Fibroblast of lung (primary cell): ENCODE data around the gene IL27RA. TPM values are rescaled to one million over a fixed set of nuclear protein-coding genes. Genes with fewer than 3 reads are reported as not detected.
"Not testable (repeated sequence)": the region's sequence is repeated elsewhere in the genome, so short reads cannot be mapped to it uniquely, and the experiment has no call there.

Experiments used
- DNase-seq, 2 donors: peaks; one replicate each; pipeline versions ENCODE4 v3.0.0 to v3.0.0-alpha.2; 2010; ENCODE audit warnings: low read depth in 2 of 2
- H2AFZ ChIP-seq: 2 replicates; pipeline ENCODE4 v1.5.1; 2012; ENCODE audit warnings: low read length, control low read depth, inconsistent platforms
- H3K27ac ChIP-seq: 2 replicates; pipeline ENCODE4 v1.5.1; 2011; ENCODE audit warnings: low read length, control low read depth; ENCODE audit not compliant: insufficient read depth
- H3K27me3 ChIP-seq: 2 replicates; pipeline ENCODE4 v1.5.1; 2011; ENCODE audit warnings: mild to moderate bottlenecking, low read length; ENCODE audit not compliant: control insufficient read depth, insufficient read depth
- H3K36me3 ChIP-seq: 2 replicates; pipeline ENCODE4 v1.5.1; 2011; ENCODE audit warnings: low read length; ENCODE audit not compliant: control insufficient read depth, insufficient read depth
- H3K4me1 ChIP-seq: 2 replicates; pipeline ENCODE4 v1.5.1; 2011; ENCODE audit warnings: low read length; ENCODE audit not compliant: control insufficient read depth, insufficient read depth; ENCODE audit errors: extremely low read depth
- H3K4me2 ChIP-seq: 2 replicates; pipeline ENCODE4 v1.5.1; 2011; ENCODE audit warnings: low read length, control low read depth; ENCODE audit not compliant: insufficient read depth; ENCODE audit errors: extremely low read depth
- H3K4me3 ChIP-seq, 4 experiments: fragments of 200-600 bp in 1 of 4; sonication (generic) in 1 of 4; replicated peaks in 1 of 4; 2 replicates each; pipeline ENCODE4 v1.5.1; 2011 to 2016; ENCODE audit warnings: low read length in 4 of 4, low read depth in 3 of 4, mild to moderate bottlenecking in 3 of 4, control low read depth in 2 of 4, inconsistent platforms in 1 of 4, mixed read lengths in 1 of 4; ENCODE audit not compliant: insufficient read depth in 1 of 4; ENCODE audit errors: control extremely low read depth in 1 of 4
- H3K79me2 ChIP-seq: 2 replicates; pipeline ENCODE4 v1.5.1; 2012; ENCODE audit warnings: mild to moderate bottlenecking, low read length, inconsistent platforms; ENCODE audit not compliant: control insufficient read depth, insufficient read depth
- H3K9ac ChIP-seq: 2 replicates; pipeline ENCODE4 v1.5.1; 2011; ENCODE audit warnings: mild to moderate bottlenecking, low read length, control low read depth; ENCODE audit not compliant: insufficient read depth
- H3K9me3 ChIP-seq: 2 replicates; pipeline ENCODE4 v1.5.1; 2012; ENCODE audit warnings: low read depth, low read length; ENCODE audit not compliant: control insufficient read depth, insufficient read depth
- H4K20me1 ChIP-seq: 2 replicates; pipeline ENCODE4 v1.5.1; 2011; ENCODE audit warnings: low read length; ENCODE audit not compliant: control insufficient read depth, insufficient read depth; ENCODE audit errors: extremely low read depth
- EZH2 ChIP-seq: IDR thresholded peaks from 2 replicates; pipeline ENCODE4 v1.5.1; 2012; ENCODE audit warnings: low read length, control low read depth, mild to moderate bottlenecking; ENCODE audit errors: missing control alignments
- polyA plus RNA-seq, 2 donors: library from polyadenylated mRNA; depleted of rRNA in 1 of 2; stranded (reverse) in 1 of 2; unstranded in 1 of 2; fragments of >200 nt; gene quantifications; 2 replicates each; pipeline ENCODE4 v1.2.1, GENCODE V29; 2011 to 2012; ENCODE audit warnings: missing spikeins in 1 of 2
- total RNA-seq: library from RNA; depleted of rRNA; stranded (reverse); fragments of >200 nt; gene quantifications from 2 replicates; pipeline ENCODE4 v1.2.1, GENCODE V29; 2014
- TF ChIP-seq, protein P1 (sequence below), 2 donors: IDR thresholded peaks in 1 of 2; conservative IDR thresholded peaks in 1 of 2; 1 replicate in 1 of 2; 2 replicates in 1 of 2; pipeline ENCODE4 v1.5.1; 2011 to 2012; ENCODE audit warnings: low read length in 2 of 2, control low read depth in 1 of 2, inconsistent platforms in 1 of 2, low read depth in 1 of 2, mild to moderate bottlenecking in 1 of 2

The IL27RA gene
- total and polyA plus RNA-seq, 2 donors (not counting 1 experiment from before 2014, with no cell fraction given), result 0.84 to 2.1 TPM

DNA sequence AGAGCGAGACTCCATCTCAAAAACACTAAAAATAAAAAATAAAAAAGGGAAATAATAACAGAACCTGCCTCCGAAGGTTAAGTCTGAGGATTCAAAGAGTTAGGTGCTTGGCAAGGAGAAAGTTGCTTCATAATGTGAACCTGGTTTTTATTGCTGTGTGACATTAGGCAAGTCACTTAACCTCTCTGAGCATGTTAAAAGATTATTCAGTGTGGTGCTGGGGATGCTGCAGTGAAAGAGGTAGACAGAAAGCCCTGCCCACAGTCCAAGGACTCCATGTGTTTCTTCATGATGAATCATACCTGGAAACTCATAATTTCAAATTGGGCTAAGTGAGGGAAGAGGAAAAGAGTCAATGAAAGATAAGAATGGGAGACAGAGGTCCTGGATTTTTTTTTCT is 2.4 kb downstream of the IL27RA start:
- no peaks in the 10 kb centered on the region for H3K36me3 ChIP-seq
- no peaks in the 10 kb centered on the region for H4K20me1 ChIP-seq
- no peak overlapping the region for H3K4me2 ChIP-seq
- no peak overlapping the region for H3K9ac ChIP-seq
- H3K9me3 ChIP-seq, result no peaks in the 10 kb centered on the region
- H2AFZ ChIP-seq, result no peak overlapping the region
- TF ChIP-seq EZH2, result no peak
- TF ChIP-seq, protein P1, sequence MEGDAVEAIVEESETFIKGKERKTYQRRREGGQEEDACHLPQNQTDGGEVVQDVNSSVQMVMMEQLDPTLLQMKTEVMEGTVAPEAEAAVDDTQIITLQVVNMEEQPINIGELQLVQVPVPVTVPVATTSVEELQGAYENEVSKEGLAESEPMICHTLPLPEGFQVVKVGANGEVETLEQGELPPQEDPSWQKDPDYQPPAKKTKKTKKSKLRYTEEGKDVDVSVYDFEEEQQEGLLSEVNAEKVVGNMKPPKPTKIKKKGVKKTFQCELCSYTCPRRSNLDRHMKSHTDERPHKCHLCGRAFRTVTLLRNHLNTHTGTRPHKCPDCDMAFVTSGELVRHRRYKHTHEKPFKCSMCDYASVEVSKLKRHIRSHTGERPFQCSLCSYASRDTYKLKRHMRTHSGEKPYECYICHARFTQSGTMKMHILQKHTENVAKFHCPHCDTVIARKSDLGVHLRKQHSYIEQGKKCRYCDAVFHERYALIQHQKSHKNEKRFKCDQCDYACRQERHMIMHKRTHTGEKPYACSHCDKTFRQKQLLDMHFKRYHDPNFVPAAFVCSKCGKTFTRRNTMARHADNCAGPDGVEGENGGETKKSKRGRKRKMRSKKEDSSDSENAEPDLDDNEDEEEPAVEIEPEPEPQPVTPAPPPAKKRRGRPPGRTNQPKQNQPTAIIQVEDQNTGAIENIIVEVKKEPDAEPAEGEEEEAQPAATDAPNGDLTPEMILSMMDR (conservative IDR thresholded peaks at IDR 0.05 in 1 of 2, IDR thresholded peaks at IDR 0.05 in 1 of 2; ENCODE audit: low read depth in 1 of 2, low read length in 2 of 2), result no peak
- peaks cover 2% of the 10 kb centered on the region for H3K27me3 ChIP-seq
- H3K79me2 ChIP-seq, result no peaks in the 10 kb centered on the region
- H3K4me3 ChIP-seq, result no peak overlapping the region
- H3K4me1 ChIP-seq, result no peaks in the 10 kb centered on the region
- peak in 1 of 2 donors; percentile 19 for DNase-seq
- H3K27ac ChIP-seq, result no peak overlapping the region

- H3K9me3 ChIP-seq, H3K79me2 ChIP-seq, H3K4me3 ChIP-seq, H3K4me1 ChIP-seq, H4K20me1 ChIP-seq, H3K27me3 ChIP-seq, H3K27ac ChIP-seq, H3K36me3 ChIP-seq, H2AFZ ChIP-seq, H3K9ac ChIP-seq, H3K4me2 ChIP-seq: not testable (repeated sequence)
- peak in 1 of 2 donors; percentile 8 for DNase-seq
- TF ChIP-seq, protein P1 (conservative IDR thresholded peaks at IDR 0.05 in 1 of 2, IDR thresholded peaks at IDR 0.05 in 1 of 2; ENCODE audit: low read depth in 1 of 2, low read length in 2 of 2), result peak in 1 of 2 donors; percentile 12
Measured at GRCh38 chr19:14035159-14035558, 3.6 kb downstream of the IL27RA start.

DNA sequence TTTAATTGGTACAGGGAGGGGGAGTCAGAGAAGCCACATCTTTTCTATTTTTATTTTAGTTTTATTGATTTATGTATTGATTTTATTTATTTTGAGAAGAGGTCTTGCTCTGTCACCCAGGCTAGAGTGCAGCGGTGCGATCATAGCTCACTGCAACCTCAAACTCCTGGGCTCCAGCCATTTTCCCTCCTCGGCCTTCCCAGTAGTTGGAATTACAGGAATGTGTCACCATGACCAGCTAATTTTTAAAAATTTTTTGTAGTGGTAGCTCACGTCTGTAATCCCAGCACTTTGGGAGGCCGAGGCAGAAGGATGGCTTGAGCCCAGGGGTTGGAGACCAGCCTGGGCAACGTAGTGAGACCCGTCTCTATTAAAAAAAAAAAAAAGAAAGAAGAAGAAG is 4.1 kb downstream of the IL27RA start:
- Histone ChIP-seq H3K27ac (no peak overlapping the region), H2AFZ (no peak overlapping the region), H3K27me3 (no peaks in the 10 kb centered on the region), H3K4me1 (no peaks in the 10 kb centered on the region), H3K79me2 (no peaks in the 10 kb centered on the region), H3K4me3 (no peak overlapping the region), H3K36me3 (no peaks in the 10 kb centered on the region), H4K20me1 (no peaks in the 10 kb centered on the region), H3K9ac (no peak overlapping the region), H3K9me3 (no peaks in the 10 kb centered on the region), H3K4me2 (no peak overlapping the region)
- peak in 1 of 2 donors; percentile 60 for DNase-seq
- no peak for TF ChIP-seq EZH2
- TF ChIP-seq, protein P1 (conservative IDR thresholded peaks at IDR 0.05 in 1 of 2, IDR thresholded peaks at IDR 0.05 in 1 of 2; ENCODE audit: low read depth in 1 of 2, low read length in 2 of 2), result no peak
